NT2/D1 (cell line): ENCODE data around the gene TIAM2.

Source experiments
- SUZ12 ChIP-seq: IDR thresholded peaks from 2 replicates; pipeline ENCODE4 v1.6.1; 2011; ENCODE audit not compliant: insufficient read length, insufficient read depth; ENCODE audit errors: extremely low read depth
- YY1 ChIP-seq: IDR thresholded peaks from 2 replicates; pipeline ENCODE4 v1.6.1; 2011; ENCODE audit not compliant: insufficient read length, insufficient read depth
- ZNF274 ChIP-seq: IDR thresholded peaks from 2 replicates; pipeline ENCODE4 v1.6.1; 2011; ENCODE audit warnings: mild to moderate bottlenecking, low read depth, low read length

- TF ChIP-seq SUZ12, result no peak
- TF ChIP-seq ZNF274, result no peak
- no peak for TF ChIP-seq YY1
These were observed 8.4 kb downstream of the TIAM2 start for GRCh38 chr6:155003476-155003875.
